OCI-LY3 (cell line): ENCODE measurements around the gene CCR9.

Experiments
- EZH2phosphoT487 ChIP-seq: fragments of 200-600 bp; shearing (Covaris generic); IDR thresholded peaks from 2 replicates; pipeline ENCODE4 v1.6.1; 2018; ENCODE audit warnings: antibody characterized with exemption, mixed run types, low read depth
- TF ChIP-seq, protein P1 (sequence below): fragments of 200-600, 300-600 bp; sonication (generic); IDR thresholded peaks from 2 replicates; pipeline ENCODE4 v1.5.1; 2014; ENCODE audit warnings: antibody characterized with exemption, low read length, low read depth

DNA sequence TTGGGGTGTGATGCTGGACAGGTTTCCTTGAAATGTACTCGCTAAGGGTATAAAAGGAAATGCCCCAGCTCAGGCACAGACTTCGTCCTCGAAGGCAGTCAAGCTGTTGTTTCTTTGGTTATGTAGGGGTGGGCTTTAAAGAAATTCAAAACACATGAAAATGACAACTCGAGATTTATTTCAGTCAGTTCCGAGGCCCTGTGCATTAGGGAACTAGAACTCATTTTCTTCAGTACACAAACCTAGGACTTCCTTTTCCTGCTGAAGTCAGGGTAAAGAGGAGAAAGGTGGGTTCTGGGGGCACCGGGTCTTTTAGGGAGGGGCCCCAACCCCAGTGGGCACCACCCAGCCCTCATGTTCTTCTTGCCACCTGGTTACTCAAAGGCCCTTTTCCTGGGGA is 7.7 kb downstream of the CCR9 start:
- TF ChIP-seq, protein P1, sequence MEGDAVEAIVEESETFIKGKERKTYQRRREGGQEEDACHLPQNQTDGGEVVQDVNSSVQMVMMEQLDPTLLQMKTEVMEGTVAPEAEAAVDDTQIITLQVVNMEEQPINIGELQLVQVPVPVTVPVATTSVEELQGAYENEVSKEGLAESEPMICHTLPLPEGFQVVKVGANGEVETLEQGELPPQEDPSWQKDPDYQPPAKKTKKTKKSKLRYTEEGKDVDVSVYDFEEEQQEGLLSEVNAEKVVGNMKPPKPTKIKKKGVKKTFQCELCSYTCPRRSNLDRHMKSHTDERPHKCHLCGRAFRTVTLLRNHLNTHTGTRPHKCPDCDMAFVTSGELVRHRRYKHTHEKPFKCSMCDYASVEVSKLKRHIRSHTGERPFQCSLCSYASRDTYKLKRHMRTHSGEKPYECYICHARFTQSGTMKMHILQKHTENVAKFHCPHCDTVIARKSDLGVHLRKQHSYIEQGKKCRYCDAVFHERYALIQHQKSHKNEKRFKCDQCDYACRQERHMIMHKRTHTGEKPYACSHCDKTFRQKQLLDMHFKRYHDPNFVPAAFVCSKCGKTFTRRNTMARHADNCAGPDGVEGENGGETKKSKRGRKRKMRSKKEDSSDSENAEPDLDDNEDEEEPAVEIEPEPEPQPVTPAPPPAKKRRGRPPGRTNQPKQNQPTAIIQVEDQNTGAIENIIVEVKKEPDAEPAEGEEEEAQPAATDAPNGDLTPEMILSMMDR, result no peak
- TF ChIP-seq EZH2phosphoT487, result no peak
